Endometrial microvascular endothelial cells (primary cell): ENCODE measurements around the gene ADNP2. TPM values are rescaled to one million over a fixed set of nuclear protein-coding genes. Genes with fewer than 3 reads are reported as not detected.

Experiments
- in situ Hi-C: cut with HindIII; loops from 2 replicates; pipeline ENCODE4 v1.10.0; 2017; ENCODE audit warnings: low sequenced_read_pairs, low pct_unique_long_range_greater_than_20kb; ENCODE audit errors: inconsistent ontology term
- total RNA-seq: library from RNA; depleted of rRNA; stranded (reverse); fragments of >200 nt; gene quantifications from one replicate; pipeline ENCODE4 v1.2.3, GENCODE V29; 2015; ENCODE audit errors: inconsistent ontology term

The ADNP2 gene, protein sequence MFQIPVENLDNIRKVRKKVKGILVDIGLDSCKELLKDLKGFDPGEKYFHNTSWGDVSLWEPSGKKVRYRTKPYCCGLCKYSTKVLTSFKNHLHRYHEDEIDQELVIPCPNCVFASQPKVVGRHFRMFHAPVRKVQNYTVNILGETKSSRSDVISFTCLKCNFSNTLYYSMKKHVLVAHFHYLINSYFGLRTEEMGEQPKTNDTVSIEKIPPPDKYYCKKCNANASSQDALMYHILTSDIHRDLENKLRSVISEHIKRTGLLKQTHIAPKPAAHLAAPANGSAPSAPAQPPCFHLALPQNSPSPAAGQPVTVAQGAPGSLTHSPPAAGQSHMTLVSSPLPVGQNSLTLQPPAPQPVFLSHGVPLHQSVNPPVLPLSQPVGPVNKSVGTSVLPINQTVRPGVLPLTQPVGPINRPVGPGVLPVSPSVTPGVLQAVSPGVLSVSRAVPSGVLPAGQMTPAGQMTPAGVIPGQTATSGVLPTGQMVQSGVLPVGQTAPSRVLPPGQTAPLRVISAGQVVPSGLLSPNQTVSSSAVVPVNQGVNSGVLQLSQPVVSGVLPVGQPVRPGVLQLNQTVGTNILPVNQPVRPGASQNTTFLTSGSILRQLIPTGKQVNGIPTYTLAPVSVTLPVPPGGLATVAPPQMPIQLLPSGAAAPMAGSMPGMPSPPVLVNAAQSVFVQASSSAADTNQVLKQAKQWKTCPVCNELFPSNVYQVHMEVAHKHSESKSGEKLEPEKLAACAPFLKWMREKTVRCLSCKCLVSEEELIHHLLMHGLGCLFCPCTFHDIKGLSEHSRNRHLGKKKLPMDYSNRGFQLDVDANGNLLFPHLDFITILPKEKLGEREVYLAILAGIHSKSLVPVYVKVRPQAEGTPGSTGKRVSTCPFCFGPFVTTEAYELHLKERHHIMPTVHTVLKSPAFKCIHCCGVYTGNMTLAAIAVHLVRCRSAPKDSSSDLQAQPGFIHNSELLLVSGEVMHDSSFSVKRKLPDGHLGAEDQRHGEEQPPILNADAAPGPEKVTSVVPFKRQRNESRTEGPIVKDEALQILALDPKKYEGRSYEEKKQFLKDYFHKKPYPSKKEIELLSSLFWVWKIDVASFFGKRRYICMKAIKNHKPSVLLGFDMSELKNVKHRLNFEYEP
- total RNA-seq = 11.3 TPM

DNA sequence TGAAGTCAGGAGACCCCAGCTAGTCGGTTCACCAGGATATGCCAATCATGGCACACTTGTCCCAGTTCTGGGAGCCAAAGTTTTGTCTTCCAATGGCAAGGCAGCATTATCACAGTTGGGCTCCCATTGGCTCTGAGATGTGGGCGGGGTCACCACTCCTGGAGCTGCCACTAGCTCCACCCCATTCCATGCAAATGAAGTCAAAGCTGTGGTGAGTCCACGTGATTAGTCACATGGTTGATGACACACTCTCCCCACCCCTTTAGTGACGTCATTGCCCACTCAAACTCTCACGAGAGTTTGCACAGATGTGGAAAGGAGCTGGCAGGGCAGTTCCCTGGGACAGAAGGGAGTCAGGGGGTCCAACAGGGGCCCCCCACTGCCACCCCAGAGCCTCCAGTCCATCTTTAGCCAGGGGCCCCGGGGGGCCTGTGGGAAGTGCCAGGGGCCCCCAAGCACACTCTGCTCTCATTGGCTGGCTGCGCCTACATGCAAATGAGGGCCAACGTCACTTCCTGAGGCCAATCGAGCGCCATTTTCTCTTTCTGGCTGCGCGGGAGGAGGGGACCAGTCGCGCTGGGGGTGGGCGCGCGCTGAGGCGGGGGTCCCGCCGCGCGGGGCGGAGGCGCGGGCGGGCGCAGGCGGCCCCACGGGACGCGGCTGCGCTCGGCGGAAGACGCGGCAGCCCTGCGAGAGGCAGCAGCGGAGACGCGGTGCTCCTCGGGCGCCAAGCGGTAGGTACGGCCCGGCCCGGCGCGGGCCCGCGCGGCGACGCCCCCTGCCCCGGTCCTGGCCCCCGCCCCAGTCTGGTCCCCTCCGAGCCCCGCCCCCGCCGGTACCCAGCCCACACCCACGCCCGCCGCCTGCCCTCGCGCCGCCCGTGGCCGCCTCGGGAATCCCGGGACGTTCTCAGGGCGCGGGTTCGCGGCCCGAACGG, at the start of gene ADNP2:
ADNP2 (plus strand) TSS at position 524 of the 937 bp plus-strand sequence. CDS start 8,281 bp downstream, outside the sequence.
- in situ Hi-C loops = no loop called here

DNA sequence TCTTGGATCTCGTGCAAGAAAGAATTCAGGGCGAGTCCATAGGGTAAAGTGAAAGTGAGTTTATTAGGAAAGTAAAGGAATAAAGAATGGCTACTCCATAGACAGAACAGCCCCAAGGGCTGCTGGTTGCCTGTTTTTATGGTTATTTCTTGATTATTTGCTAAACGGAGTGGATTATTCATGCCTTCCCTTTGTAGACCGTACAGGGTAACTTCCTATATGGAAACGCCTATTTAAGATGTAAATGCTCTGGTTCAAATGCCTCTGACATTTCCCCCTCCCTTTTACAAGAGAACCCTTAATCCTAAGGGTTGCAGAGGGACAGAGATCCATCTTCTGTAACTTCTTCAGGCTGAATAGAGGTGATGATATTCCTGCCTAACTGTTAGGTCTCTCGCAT, 49.1 kb upstream of the ADNP2 start:
- in situ Hi-C loops = no loop called here

DNA sequence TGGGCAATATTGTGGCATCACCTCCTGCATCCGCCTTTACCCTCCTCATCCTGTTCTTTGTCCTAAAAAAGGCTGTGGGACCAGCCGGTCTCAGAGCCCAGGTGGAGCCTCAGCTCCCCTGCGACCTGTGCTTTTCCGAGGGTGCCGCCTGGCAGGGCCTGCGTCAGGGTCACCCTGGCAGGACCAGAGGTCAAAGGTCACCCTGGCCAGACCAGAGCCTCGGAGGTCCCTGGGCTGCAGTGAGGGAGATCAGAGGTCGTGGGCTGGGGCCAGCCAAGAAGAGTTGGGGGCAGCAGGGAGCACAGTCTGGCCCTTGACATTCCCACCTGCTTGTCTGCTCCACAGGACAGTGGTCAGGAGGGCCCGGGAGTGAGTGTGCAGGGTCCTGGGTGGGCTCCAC, 43.4 kb upstream of the ADNP2 start:
- in situ Hi-C loops = no loop called here

DNA sequence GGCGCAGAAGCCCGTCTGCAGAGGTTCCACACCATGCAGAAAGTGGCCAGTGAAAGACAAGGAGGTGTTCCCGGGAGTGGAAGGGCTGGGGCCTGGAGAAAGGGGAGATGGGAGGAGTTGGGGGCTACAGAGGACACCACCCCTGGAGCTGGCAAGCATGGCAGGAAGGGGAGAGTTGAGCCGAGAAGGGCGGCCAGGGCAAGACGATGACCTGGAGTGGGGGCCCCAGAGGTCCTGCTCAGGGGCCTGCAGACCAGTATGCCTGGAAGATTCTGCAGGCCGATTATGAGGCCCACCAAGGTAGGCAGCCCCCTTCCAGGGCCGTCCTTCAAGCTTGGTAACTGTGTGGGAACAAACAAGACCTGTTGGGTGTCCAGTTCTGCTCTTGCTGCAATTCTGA, 41.7 kb upstream of the ADNP2 start:
- in situ Hi-C loops = no loop called here

DNA sequence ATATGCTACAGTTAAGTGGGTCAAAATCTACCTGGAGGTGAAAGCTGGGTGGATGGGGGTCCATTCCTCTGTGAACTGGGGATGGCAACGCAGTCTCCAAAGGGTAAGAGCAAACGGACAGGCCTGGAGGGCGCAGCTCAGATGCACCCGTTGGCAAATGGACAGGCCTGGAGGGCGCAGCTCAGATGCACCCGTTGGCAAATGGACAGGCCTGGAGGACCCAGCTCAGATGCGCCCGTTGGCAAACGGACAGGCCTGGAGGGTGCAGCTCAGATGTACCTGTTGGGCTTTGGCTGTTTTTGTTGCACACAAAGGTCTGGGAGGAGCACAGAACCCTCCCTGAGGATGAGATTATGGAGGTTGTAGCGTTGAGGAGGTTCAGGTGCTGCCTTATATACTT, 41.2 kb upstream of the ADNP2 start:
- in situ Hi-C loops = no loop called here

DNA sequence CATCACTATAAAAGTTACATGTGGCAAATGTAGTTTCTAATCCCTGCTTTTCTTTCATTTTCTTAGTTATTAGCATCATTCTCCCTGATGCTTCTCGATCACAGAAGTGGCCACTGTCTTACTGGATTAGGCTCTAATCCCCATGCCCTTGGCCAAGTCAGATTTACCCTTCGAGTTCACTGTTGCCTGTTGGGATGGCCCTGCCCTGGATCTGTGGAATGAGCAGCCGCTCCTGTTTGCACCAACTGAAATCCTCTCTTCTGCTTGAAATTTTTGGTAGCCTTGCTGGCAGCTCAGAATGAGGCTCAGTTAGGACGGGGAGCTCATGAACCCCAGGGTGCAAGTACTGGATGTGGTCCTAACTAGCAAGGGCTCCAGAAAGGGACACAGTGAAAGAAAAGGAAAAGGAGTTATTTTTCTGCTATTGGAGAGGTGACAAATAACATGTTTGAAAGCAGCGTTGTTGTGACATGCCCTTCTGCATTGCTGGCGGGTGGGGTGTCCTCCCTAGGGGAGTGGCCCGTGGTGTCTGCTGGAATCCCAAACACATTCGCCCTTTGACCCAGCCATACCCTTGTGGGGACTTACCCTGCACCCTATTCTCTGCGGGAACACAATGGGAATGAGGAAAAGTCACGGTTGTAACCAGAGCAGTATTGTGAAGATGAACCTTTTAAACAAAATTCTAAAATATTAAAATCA, 40.3 kb upstream of the ADNP2 start:
- in situ Hi-C loops = no loop called here

DNA sequence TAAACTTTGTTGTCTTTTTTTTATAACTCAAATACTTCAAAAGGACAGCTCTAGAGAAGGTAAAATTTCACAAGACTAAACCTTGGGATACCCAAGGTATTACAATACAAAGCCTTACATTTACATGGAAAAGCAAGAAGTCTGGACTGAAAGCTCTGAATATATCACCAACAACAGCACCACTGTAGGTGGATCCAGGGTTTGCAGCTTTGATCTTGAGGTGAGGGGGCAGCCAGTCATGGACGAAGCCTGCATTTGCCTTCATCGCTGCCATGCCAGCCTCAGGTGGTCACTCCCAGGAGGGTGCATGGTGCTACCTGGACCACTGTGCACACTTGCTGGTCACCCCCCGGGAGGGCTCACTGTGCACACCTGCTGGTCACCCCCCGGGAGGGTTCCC, 38.2 kb upstream of the ADNP2 start:
- in situ Hi-C loops = no loop called here

DNA sequence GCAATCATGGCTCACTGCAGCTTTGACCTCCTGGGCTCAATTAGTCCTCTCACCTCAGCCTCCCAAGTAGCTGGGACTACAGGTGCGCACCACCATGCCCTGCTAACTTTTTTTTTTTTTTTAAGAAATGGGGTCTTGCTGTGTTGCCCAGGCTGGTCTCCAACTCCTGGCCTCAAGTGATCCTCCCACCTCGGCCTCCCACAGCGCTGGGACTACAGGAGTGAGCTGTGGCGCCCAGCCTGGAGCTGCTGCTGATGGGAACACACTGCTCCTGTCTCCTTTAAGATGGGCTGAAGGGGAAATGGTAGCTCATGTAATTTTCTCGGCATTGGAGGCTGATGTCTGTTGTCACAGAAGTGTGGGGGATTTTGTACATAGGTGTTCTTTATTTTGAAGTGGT, 34.9 kb upstream of the ADNP2 start:
- in situ Hi-C loops = no loop called here

DNA sequence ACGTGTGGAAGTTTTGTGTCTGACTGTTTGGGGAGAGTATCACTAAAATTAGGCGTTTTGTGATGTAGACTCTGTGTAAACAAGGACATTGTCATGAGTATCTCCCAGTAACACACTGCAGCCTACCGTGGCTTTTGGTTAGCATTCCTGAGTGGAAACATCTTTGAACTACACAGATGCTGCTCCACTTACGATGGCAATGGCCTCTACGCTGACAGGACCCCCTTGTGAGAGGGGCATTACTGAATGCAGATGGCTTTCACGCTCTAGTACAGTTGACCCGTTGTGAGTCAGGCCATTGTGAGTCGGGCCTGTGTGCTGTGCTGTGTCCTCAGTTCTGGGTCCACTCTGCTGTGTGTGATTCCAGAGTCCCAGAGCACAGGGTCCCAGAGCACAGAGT, 34.4 kb upstream of the ADNP2 start:
- in situ Hi-C loops = no loop called here

DNA sequence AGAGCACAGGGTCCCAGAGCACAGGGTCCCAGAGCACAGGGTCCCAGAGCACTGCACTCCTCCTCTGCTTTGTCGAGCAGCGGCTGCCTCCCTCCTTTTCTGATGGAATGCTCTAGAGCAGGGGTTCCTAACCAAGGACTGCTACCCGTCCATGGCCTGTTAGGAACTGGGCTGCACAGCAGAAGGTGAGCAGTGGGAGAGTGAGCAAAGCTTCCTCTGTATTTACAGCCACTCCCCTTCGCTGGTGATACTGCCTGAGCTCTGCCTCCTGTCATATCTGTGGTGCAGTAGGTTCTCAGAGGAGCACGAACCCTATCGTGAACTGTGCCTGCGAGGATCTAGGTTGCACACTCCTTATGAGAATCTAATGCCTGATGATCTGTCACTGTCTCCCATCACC, 33.1 kb upstream of the ADNP2 start:
- in situ Hi-C loops = no loop called here

DNA sequence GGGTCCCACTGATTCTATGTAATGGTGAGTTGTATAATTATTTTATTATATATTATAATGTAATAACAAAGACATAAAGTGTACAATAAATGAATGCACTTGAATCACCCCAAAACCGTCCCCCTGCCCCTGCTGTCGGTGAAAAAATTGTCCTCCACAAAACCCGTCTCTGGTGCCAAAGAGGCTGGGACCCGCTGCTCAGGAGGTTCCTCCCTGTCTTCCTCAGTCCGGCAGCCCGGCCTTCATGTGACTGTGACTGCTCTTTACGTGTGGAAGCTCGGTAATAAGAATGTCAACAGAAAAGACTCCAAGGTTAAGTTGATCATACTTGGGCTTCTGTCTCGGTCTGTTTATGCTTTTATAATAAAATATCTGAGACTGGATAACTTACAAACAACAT, 32.7 kb upstream of the ADNP2 start:
- in situ Hi-C loops = no loop called here

DNA sequence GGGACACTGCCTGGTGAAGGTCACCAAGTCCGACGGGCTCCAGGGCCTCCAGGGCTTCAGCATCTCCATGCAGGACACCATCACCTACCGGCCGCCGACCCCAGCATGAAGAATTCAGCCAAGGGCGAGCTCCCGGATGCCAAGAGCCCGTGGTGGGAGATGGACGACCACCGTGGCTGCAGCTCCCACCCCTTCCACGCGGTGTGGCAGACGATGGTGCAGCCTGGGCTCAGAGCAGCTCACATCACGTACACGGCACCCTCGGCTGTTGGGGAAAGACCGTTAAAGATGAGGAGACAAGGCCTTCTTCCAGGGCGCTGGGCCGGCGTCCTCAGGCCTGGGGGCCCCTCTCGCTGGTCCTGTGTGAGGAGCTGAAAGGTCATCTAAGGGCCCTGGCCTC, 31.2 kb upstream of the ADNP2 start:
- in situ Hi-C loops = no loop called here

DNA sequence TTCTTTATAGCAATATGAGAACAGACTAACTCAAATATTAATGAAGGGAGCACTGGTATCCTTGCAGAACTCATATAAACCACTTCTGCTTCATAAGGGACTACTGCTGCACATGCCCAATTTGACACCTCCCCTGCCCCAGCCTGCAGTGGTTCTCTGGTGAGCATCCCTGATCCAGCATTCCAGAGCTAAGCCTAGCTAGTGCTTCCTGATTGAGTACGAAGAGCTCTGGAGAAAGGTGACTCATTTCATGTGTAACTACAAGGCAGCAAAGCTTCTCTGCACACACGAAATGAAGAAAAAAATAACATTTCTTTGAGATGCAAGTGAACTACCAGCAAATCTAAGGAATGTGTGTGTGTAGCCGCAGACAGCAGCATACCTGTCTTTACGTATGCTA, 22.8 kb upstream of the ADNP2 start:
- in situ Hi-C loops = no loop called here

DNA sequence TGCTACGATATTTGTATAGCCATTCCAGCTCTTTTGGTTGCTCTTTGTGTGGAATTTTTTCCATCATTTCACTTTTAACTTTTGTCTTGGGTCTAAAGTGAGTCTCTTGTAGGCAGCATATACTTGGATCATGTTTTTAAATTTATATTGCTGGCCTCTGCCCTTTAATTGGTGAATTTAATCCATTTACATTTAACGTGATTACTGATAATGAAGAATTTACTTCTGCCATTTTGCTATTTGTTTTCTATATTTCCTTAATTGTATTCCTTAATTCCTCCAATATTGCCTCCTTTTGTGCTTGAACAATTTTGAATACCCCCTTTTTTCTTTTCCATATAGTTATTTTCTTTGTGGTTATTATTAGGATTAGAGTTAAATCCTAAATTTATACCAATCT, 21.0 kb upstream of the ADNP2 start:
- in situ Hi-C loops = no loop called here

DNA sequence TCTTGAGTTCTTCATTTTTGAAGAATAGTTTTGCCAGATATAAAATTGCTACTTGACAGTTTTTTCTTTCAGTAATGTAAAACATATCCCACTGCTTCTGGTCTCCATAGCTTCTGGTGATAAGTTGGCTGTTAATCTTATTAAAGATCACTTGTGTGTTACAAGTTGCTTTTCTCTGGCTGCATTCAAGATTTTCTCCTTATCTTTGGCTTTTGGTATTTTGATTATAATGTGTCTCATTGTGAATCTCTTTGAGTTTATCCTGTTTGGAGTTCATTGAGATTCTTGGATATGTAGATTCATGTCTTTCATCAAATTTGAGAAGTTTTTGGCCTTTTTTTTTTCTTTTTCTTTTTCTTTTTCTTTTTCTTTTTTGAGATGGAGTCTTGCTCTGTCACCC, 20.2 kb upstream of the ADNP2 start:
- in situ Hi-C loops = no loop called here

DNA sequence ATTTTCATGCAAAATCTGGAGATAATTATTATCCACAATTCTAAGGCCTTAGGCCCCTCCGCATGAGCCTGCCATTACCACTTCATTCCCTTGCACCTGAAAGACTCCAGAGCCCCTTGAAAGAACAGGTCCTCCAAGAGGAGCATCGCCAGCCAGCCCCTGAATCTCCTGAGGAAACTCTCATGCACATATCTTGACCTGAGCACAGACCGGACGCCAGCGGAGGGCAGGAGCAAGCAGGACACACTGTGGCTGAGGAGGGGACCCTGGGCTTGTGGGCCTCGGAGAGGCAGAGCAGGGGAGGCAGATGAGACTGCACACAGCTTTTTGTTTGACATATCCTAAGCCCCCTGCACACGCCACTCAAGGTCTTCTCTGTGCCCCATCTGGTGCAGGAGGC, 13.6 kb upstream of the ADNP2 start:
- in situ Hi-C loops = no loop called here

DNA sequence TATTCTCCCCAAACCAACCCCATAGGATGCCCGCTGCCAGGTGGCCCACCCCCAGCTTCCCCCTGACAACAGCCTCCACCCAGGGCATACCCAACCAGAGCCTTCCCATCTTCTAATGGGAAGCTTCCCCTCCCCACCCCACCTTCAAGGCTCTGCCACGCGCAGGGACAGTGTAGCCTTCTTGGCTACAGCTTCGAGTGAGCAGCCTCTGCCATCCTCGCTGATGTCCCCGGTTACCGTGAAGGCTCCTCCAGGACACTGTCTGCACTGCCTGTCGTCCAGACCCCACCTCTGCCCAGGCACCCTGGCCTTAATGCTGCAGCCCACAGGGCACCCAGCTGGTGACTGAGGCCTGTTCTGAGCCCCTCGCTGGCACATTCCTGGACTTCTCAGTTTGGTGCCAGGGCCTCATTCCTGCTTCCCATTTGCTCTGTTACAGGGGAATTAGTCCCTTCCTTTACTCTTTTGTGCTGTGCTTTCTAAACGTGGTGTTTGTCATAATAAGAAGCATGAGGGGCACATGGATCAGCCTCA, 13.0 kb upstream of the ADNP2 start:
- in situ Hi-C loops = no loop called here

DNA sequence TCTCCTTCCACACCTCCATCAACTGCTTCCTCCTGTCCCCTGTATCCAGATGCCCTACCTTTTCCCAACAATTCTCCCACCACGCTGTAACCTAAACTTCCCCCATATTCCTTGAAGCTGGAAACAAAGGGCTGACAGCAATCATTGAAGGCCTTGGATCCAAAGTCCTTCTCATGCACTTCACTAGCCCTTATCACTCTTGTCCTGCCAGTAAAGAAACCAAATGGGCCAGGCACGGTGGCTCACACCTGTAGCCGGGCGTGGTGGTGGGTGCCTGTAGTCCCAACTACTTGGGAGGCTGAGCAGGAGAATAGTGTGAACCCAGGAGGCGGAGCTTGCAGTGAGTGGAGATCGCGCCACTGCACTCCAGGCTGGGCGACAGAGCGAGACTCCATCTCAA, 11.9 kb upstream of the ADNP2 start:
- in situ Hi-C loops = no loop called here
